GM12878 (cell line): ENCODE measurements around the gene PCSK1. TPM values are rescaled to one million over a fixed set of nuclear protein-coding genes. Genes with fewer than 3 reads are reported as not detected.

ENCODE experiments used
- ATAC-seq: fragments of 200-7000 bp; cut with Tn5 transposase; 3 replicates; pipeline ENCODE4 v1.9.1; 2020; ENCODE audit warnings: mild to moderate bottlenecking, moderate library complexity
- BruUV-seq: library from RNA; stranded (reverse); fragments of 400-500 nt; replicated peaks from 2 replicates; lab custom pipeline; 2021; lab: Mats Ljungman, UMichigan
- CTCF ChIA-PET: fragments of 300-600 bp; sonication (Branson Sonifier 250); formaldehyde crosslinking; extraction: SDS; loops from one replicate; lab custom pipeline; 2021; ENCODE audit warnings: inconsistent platforms; lab: Yijun Ruan, JAX
- POLR2A ChIA-PET: fragments of 350-600 bp; formaldehyde crosslinking; extraction: SDS; loops from one replicate; lab custom pipeline; 2021; ENCODE audit warnings: inconsistent platforms; lab: Charles Lee
- RAD21 ChIA-PET: fragments of 300-600 bp; sonication (Branson Sonifier 250); formaldehyde crosslinking; loops from one replicate; lab custom pipeline; 2023; ENCODE audit warnings: antibody characterized with exemption; ENCODE audit not compliant: unreplicated experiment; lab: Charles Lee
- SMC1A ChIA-PET: fragments of 300-600 bp; sonication (Branson Sonifier 250); formaldehyde crosslinking; loops from one replicate; lab custom pipeline; 2023; ENCODE audit not compliant: unreplicated experiment, uncharacterized antibody; lab: Charles Lee
- DNase-seq: peaks from one replicate; pipeline ENCODE4 v3.0.0-alpha.2; 2011; ENCODE audit warnings: low read depth, low spot score
- FAIRE-seq: peaks from 3 replicates; lab custom pipeline; 2011; peaks lifted over from hg19 to GRCh38; lab: Jason Lieb, UNC
- H2AFZ ChIP-seq: 2 replicates; pipeline ENCODE4 v1.6.0; 2011; ENCODE audit warnings: low read depth, low read length, control low read depth; ENCODE audit not compliant: control insufficient read depth
- H3K27ac ChIP-seq: 2 replicates; pipeline ENCODE4 v1.5.1; 2011; ENCODE audit warnings: control low read depth; ENCODE audit not compliant: control insufficient read depth, insufficient read depth
- H3K27me3 ChIP-seq, 2 experiments: replicated peaks in 1 of 2; 2 replicates each; pipeline versions ENCODE4 v1.6.0 to v1.6.1; 2011; ENCODE audit warnings: low read length in 1 of 2; ENCODE audit not compliant: control insufficient read depth in 2 of 2, insufficient read depth in 2 of 2
- H3K36me3 ChIP-seq, 2 experiments: 2 replicates each; pipeline ENCODE4 v1.5.1; 2011; ENCODE audit warnings: low read length in 1 of 2; ENCODE audit not compliant: control insufficient read depth in 2 of 2, insufficient read depth in 2 of 2
- H3K4me1 ChIP-seq: 2 replicates; pipeline ENCODE4 v1.6.1; 2011; ENCODE audit warnings: mild to moderate bottlenecking, low read length, moderate library complexity, mixed read lengths; ENCODE audit not compliant: control insufficient read depth, insufficient read depth
- H3K4me2 ChIP-seq: 2 replicates; pipeline ENCODE4 v1.6.0; 2011; ENCODE audit warnings: control low read depth; ENCODE audit not compliant: control insufficient read depth, insufficient read depth
- H3K4me3 ChIP-seq: fragments of 200-600 bp; sonication (generic); 2 replicates; pipeline ENCODE4 v1.5.1; 2016
- H3K79me2 ChIP-seq: 2 replicates; pipeline ENCODE4 v1.6.0; 2011; ENCODE audit warnings: low read length; ENCODE audit not compliant: control insufficient read depth, insufficient read depth
- H3K9ac ChIP-seq: 2 replicates; pipeline ENCODE4 v1.8.0; 2011; ENCODE audit warnings: low read length, control low read depth, mixed read lengths; ENCODE audit not compliant: control insufficient read depth, insufficient read depth
- H3K9me3 ChIP-seq: replicated peaks from 3 replicates; pipeline ENCODE4 v1.5.1; 2011; ENCODE audit warnings: mild to moderate bottlenecking, low read length; ENCODE audit not compliant: control insufficient read depth, insufficient read depth
- H4K20me1 ChIP-seq: 2 replicates; pipeline ENCODE4 v1.6.0; 2011; ENCODE audit not compliant: control insufficient read depth, insufficient read depth
- CHD4 ChIP-seq: fragments of 200-600 bp; sonication (generic); IDR thresholded peaks from 2 replicates; pipeline ENCODE4 v1.6.1; 2016; ENCODE audit warnings: mild to moderate bottlenecking
- CUX1 ChIP-seq: IDR thresholded peaks from 2 replicates; pipeline ENCODE4 v1.6.1; 2012; ENCODE audit warnings: improper control_type of control experiment, low read depth, low read length; ENCODE audit not compliant: insufficient replicate concordance
- E2F8 ChIP-seq: fragments of 450-650 bp; IDR thresholded peaks from 2 replicates; pipeline ENCODE4 v1.6.1; 2018; ENCODE audit warnings: mild to moderate bottlenecking, low read depth, moderate library complexity; ENCODE audit not compliant: partially characterized antibody
- FOS ChIP-seq: IDR thresholded peaks from 3 replicates; pipeline ENCODE4 v1.6.1; 2011; ENCODE audit warnings: borderline replicate concordance; ENCODE audit not compliant: insufficient read length; ENCODE audit errors: extremely low read depth
- GATAD2B ChIP-seq: fragments of 450-650 bp; conservative IDR thresholded peaks from 2 replicates; pipeline ENCODE4 v1.6.1; 2017; ENCODE audit warnings: low read depth, mild to moderate bottlenecking, moderate library complexity
- IKZF2 ChIP-seq, 2 experiments: fragments of 450-650 bp; IDR thresholded peaks; 2 replicates each; pipeline ENCODE4 v1.6.1; 2017; ENCODE audit warnings: mild to moderate bottlenecking in 2 of 2, moderate library complexity in 2 of 2
- MYB ChIP-seq: fragments of 150-350 bp; IDR thresholded peaks from 2 replicates; pipeline ENCODE4 v1.6.1; 2014; ENCODE audit warnings: mild to moderate bottlenecking, low read depth, low read length, borderline replicate concordance
- MYC ChIP-seq: IDR thresholded peaks from 2 replicates; pipeline ENCODE4 v1.6.1; 2011; ENCODE audit warnings: mild to moderate bottlenecking, low read length, moderate library complexity, inconsistent platforms; ENCODE audit not compliant: insufficient read depth, insufficient replicate concordance, insufficient read length, severe bottlenecking
- PBX3 ChIP-seq: IDR thresholded peaks from 2 replicates; pipeline ENCODE4 v1.6.1; 2011; ENCODE audit warnings: mild to moderate bottlenecking, low read depth, low read length, moderate library complexity; ENCODE audit not compliant: insufficient replicate concordance
- ZBTB40 ChIP-seq: fragments of 450-650 bp; IDR thresholded peaks from 2 replicates; pipeline ENCODE4 v1.6.1; 2016; ENCODE audit warnings: mild to moderate bottlenecking, moderate library complexity, borderline replicate concordance
- WGBS: methylation state at CpG from one replicate; pipeline ENCODE4 v1.1.6; 2016; ENCODE audit warnings: low lambda C conversion rate; ENCODE audit not compliant: insufficient replicate concordance, insufficient coverage; ENCODE audit errors: missing lambda C conversion rate; 5-methylcytosine and 5-hydroxymethylcytosine counted together
- in situ Hi-C: fragments of 300-500 bp; cut with MboI; formaldehyde crosslinking; loops from 9 replicates; pipeline ENCODE4 v1.14.3; 2018; ENCODE audit warnings: mixed read lengths
- intact Hi-C: fragments of 100-400 bp; cut with micrococcal nuclease; formaldehyde crosslinking; loops from one replicate; pipeline ENCODE4 v1.14.2; 2022; ENCODE audit not compliant: unreplicated experiment
- polyA plus RNA-seq, 11 experiments: library from polyadenylated mRNA; depleted of rRNA in 4 of 11; unstranded in 6 of 11; stranded (reverse) in 5 of 11; fragments of >200 nt; fragmentation: Nextera tagmentation in 4 of 11; fragmentation: Illumina TruSeq in 1 of 11; extraction: Ambion mirVana in 4 of 11; extraction: Trizol in 1 of 11; gene quantifications; 1 replicate in 1 of 11; 2 replicates in 10 of 11; pipeline versions ENCODE4 v1.2.1 to v1.2.3, GENCODE V29; 2011 to 2016; ENCODE audit warnings: inconsistent platforms in 2 of 11, missing spikeins in 2 of 11, low read depth in 1 of 11
- total RNA-seq, 4 experiments: library from RNA; depleted of rRNA in 3 of 4; stranded (reverse); fragments of >200 nt in 3 of 4; fragmentation: Illumina TruSeq in 1 of 4; extraction: Trizol in 1 of 4; gene quantifications; 2 replicates each; pipeline versions ENCODE4 v1.2.1 to v1.2.3, GENCODE V29; 2013 to 2021

The PCSK1 gene
- total and polyA plus RNA-seq, 10 of the 15 experiments (the other 5 are each of a cell fraction or from before 2014, with no cell fraction given): 0.03 to 0.24 (median 0.07) TPM; not detected in 4

GRCh38 chr5:96374653-96375052, 58.4 kb downstream of the PCSK1 start:
- FAIRE-seq (no peak), ATAC-seq (no peak), DNase-seq (no peak)
- no peak overlapping the region for H3K4me2 ChIP-seq
- H3K27ac ChIP-seq: no peak overlapping the region
- H3K36me3 ChIP-seq: no peaks in the 10 kb centered on the region
- H3K27me3 ChIP-seq: peaks cover 0 to 2% of the 10 kb centered on the region in 2 experiments; a peak in 1 of 4 replicates
- in situ Hi-C loops: no loop called here
- no peak overlapping the region for H3K9ac ChIP-seq
- H4K20me1 ChIP-seq: no peaks in the 10 kb centered on the region
- no peaks in the 10 kb centered on the region for H3K79me2 ChIP-seq
- H3K9me3 ChIP-seq: no peaks in the 10 kb centered on the region
- WGBS: 2% methylated on average over 5 of the region's 5 CpGs
- POLR2A ChIA-PET: no interaction called here
- SMC1A ChIA-PET: interaction anchor here (0.8 kb wide), 1 partner anchor 22 kb away, joined by 3 read pairs; no protein-coding TSS in a partner anchor
- no peaks in the 10 kb centered on the region for H3K4me1 ChIP-seq
- intact Hi-C loops: no loop called here
- BruUV-seq: no TSS peak
- no peak overlapping the region for H3K4me3 ChIP-seq
- RAD21 ChIA-PET: no interaction called here
- no peak overlapping the region for H2AFZ ChIP-seq
- CTCF ChIA-PET: no interaction called here
- TF ChIP-seq CHD4: no peak
- no peak for TF ChIP-seq IKZF2 (IDR thresholded peaks at IDR 0.05)
- no peak for TF ChIP-seq GATAD2B
- no peak for TF ChIP-seq PBX3
- no peak for TF ChIP-seq MYC
- no peak for TF ChIP-seq MYB
- TF ChIP-seq FOS: no peak
- TF ChIP-seq ZBTB40: no peak
- no peak for TF ChIP-seq E2F8
- no peak for TF ChIP-seq CUX1
